Panc1 (cell line): Measurements from ENCODE around the gene RBMS3.

Source experiments
- POLR2AphosphoS5 ChIP-seq: IDR thresholded peaks from 2 replicates; pipeline ENCODE4 v1.6.1; 2012; ENCODE audit warnings: mild to moderate bottlenecking, low read depth, low read length, moderate library complexity
- SIN3A ChIP-seq: IDR thresholded peaks from 2 replicates; pipeline ENCODE4 v1.6.1; 2012; ENCODE audit warnings: low read depth, mild to moderate bottlenecking, low read length, moderate library complexity, borderline replicate concordance; ENCODE audit not compliant: insufficient read depth
- TCF7L2 ChIP-seq: IDR thresholded peaks from 2 replicates; pipeline ENCODE4 v1.6.1; 2011; ENCODE audit warnings: mild to moderate bottlenecking, low read depth, low read length, inconsistent platforms
- TF ChIP-seq, protein P1 (sequence below): fragments of 450-650 bp; IDR thresholded peaks from 2 replicates; pipeline ENCODE4 v1.5.1; 2017; ENCODE audit warnings: mild to moderate bottlenecking
- TF ChIP-seq, protein P2 (sequence below), 2 experiments: IDR thresholded peaks; 2 replicates each; pipeline ENCODE4 v1.6.1; 2011 to 2012; ENCODE audit warnings: low read depth in 2 of 2, control low read depth in 1 of 2, low read length in 1 of 2, mild to moderate bottlenecking in 1 of 2, moderate library complexity in 1 of 2; ENCODE audit not compliant: insufficient read depth in 1 of 2

- TF ChIP-seq, protein P1, sequence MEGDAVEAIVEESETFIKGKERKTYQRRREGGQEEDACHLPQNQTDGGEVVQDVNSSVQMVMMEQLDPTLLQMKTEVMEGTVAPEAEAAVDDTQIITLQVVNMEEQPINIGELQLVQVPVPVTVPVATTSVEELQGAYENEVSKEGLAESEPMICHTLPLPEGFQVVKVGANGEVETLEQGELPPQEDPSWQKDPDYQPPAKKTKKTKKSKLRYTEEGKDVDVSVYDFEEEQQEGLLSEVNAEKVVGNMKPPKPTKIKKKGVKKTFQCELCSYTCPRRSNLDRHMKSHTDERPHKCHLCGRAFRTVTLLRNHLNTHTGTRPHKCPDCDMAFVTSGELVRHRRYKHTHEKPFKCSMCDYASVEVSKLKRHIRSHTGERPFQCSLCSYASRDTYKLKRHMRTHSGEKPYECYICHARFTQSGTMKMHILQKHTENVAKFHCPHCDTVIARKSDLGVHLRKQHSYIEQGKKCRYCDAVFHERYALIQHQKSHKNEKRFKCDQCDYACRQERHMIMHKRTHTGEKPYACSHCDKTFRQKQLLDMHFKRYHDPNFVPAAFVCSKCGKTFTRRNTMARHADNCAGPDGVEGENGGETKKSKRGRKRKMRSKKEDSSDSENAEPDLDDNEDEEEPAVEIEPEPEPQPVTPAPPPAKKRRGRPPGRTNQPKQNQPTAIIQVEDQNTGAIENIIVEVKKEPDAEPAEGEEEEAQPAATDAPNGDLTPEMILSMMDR = no peak
- no peak for TF ChIP-seq POLR2AphosphoS5
- no peak for TF ChIP-seq SIN3A
- no peak for TF ChIP-seq TCF7L2
- TF ChIP-seq, protein P2, sequence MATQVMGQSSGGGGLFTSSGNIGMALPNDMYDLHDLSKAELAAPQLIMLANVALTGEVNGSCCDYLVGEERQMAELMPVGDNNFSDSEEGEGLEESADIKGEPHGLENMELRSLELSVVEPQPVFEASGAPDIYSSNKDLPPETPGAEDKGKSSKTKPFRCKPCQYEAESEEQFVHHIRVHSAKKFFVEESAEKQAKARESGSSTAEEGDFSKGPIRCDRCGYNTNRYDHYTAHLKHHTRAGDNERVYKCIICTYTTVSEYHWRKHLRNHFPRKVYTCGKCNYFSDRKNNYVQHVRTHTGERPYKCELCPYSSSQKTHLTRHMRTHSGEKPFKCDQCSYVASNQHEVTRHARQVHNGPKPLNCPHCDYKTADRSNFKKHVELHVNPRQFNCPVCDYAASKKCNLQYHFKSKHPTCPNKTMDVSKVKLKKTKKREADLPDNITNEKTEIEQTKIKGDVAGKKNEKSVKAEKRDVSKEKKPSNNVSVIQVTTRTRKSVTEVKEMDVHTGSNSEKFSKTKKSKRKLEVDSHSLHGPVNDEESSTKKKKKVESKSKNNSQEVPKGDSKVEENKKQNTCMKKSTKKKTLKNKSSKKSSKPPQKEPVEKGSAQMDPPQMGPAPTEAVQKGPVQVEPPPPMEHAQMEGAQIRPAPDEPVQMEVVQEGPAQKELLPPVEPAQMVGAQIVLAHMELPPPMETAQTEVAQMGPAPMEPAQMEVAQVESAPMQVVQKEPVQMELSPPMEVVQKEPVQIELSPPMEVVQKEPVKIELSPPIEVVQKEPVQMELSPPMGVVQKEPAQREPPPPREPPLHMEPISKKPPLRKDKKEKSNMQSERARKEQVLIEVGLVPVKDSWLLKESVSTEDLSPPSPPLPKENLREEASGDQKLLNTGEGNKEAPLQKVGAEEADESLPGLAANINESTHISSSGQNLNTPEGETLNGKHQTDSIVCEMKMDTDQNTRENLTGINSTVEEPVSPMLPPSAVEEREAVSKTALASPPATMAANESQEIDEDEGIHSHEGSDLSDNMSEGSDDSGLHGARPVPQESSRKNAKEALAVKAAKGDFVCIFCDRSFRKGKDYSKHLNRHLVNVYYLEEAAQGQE (IDR thresholded peaks at IDR 0.05; ENCODE audit: insufficient read depth in 1 of 2, low read depth in 2 of 2, low read length in 1 of 2) = no peak
Observed at GRCh38 chr3:29456901-29457300, 176.0 kb downstream of the RBMS3 start.
